ENCODE results near the gene NUP210L. TPM values are rescaled to one million over a fixed set of nuclear protein-coding genes. Genes with fewer than 3 reads are reported as not detected.
A peak's percentile ranks its signal among the peaks of the same experiment; 100 is the strongest.

Gene NUP210L
- total RNA-seq, 2 experiments from 2014 or later: 0.03 to 0.06 TPM

GRCh38 chr1:153990468-153991150 is 164.3 kb downstream of the NUP210L start, which contains the start of gene RPS27:
TSS of gene RPS27 (plus strand) at chr1:153990762. CDS start at chr1:153990797, 35 bp downstream.
- peak within 1 kb of the TSS; percentile 62 for H3K27ac ChIP-seq (ENCODE audit: low read depth, low read length, poor library complexity, severe bottlenecking)
- H3K4me3 ChIP-seq (ENCODE audit: low read depth, low read length, poor library complexity, severe bottlenecking): peak within 1 kb of the TSS; percentile 81
- TF ChIP-seq, protein P1, sequence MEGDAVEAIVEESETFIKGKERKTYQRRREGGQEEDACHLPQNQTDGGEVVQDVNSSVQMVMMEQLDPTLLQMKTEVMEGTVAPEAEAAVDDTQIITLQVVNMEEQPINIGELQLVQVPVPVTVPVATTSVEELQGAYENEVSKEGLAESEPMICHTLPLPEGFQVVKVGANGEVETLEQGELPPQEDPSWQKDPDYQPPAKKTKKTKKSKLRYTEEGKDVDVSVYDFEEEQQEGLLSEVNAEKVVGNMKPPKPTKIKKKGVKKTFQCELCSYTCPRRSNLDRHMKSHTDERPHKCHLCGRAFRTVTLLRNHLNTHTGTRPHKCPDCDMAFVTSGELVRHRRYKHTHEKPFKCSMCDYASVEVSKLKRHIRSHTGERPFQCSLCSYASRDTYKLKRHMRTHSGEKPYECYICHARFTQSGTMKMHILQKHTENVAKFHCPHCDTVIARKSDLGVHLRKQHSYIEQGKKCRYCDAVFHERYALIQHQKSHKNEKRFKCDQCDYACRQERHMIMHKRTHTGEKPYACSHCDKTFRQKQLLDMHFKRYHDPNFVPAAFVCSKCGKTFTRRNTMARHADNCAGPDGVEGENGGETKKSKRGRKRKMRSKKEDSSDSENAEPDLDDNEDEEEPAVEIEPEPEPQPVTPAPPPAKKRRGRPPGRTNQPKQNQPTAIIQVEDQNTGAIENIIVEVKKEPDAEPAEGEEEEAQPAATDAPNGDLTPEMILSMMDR (conservative IDR thresholded peaks at IDR 0.05; ENCODE audit: low read length): no peak
- peak within 1 kb of the TSS; percentile 66 for H2AFZ ChIP-seq (ENCODE audit: low read length)
- peak; percentile 99 for DNase-seq (ENCODE audit: low spot score)
- intact Hi-C loops (cut with micrococcal nuclease; ENCODE audit: unreplicated experiment): loop anchor here (1.0 kb wide), 1 partner anchor 282 kb away; the partner anchor contains the start of gene HAX1
- CTCF ChIA-PET (ENCODE audit: unreplicated experiment): no interaction called here
- H3K4me2 ChIP-seq (ENCODE audit: low read length): peak within 1 kb of the TSS; percentile 77
- H4K20me1 ChIP-seq (ENCODE audit: insufficient read depth, low read length): peaks cover 5% of the 10 kb centered on the region; the same call in 1 of the 2 replicates
- POLR2A ChIA-PET: interaction anchor here (0.5 to 1.4 kb wide), 12 partner anchors 12 to 1302 kb away, joined by 3 to 6 read pairs (median 3); partner anchors contain the start of genes CREB3L4 and JTB
- no TSS peak for BruUV-seq (replicated peaks)
- H3K79me2 ChIP-seq (ENCODE audit: insufficient read depth, low read depth, low read length): peaks cover 27% of the 10 kb centered on the region
- peaks cover 49% of the 10 kb centered on the region for H3K36me3 ChIP-seq (ENCODE audit: insufficient read depth, low read length)
- no peaks in the 10 kb centered on the region; the same call in 1 of the 2 replicates for H3K9me3 ChIP-seq (ENCODE audit: low read length)
- H3K9me2 ChIP-seq (ENCODE audit: insufficient read depth, low read length): no peaks in the 10 kb centered on the region
- H3K4me1 ChIP-seq (ENCODE audit: insufficient read depth, low read length, poor library complexity, severe bottlenecking): peaks cover 50% of the 10 kb centered on the region

DNA sequence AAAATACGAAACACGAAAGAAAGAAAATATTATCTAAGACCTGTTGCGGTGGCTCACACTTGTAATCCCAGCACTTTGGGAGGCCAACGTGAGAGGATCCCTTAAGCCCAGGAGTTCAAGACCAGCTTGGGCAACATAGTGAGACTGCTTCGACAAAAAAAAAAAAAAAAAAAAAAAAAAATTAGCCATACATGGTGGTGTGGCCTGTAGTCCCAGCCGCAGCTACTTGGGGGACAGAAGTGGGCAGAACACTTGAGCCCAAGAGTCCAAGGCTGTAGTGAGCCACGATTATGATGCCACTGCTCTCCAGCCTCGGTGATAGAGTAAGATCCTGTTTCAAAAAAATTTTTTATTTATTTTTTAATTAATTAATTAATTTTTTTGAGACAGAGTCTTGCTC is 167.3 kb downstream of the NUP210L start:
- Histone ChIP-seq H3K36me3 (ENCODE audit: insufficient read depth, low read length) (peaks cover 19% of the 10 kb centered on the region), H3K9me2 (ENCODE audit: insufficient read depth, low read length) (no peaks in the 10 kb centered on the region), H3K4me3 (ENCODE audit: low read depth, low read length, poor library complexity, severe bottlenecking) (no peak overlapping the region), H3K79me2 (ENCODE audit: insufficient read depth, low read depth, low read length) (peaks cover 21% of the 10 kb centered on the region), H3K4me1 (ENCODE audit: insufficient read depth, low read length, poor library complexity, severe bottlenecking) (peaks cover 47% of the 10 kb centered on the region), H3K27ac (ENCODE audit: low read depth, low read length, poor library complexity, severe bottlenecking) (peak overlapping the region; percentile 77), H2AFZ (ENCODE audit: low read length) (peak overlapping the region; percentile 98; the same call in 1 of the 2 replicates), H3K9me3 (ENCODE audit: low read length) (no peaks in the 10 kb centered on the region; the same call in 1 of the 2 replicates), H4K20me1 (ENCODE audit: insufficient read depth, low read length) (peaks cover 2% of the 10 kb centered on the region; the same call in 1 of the 2 replicates), H3K4me2 (ENCODE audit: low read length) (peak overlapping the region; percentile 64)
- DNase-seq (ENCODE audit: low spot score): no peak
- ChIA-PET CTCF (ENCODE audit: unreplicated experiment) (interaction anchor here (0.7 to 1.7 kb wide), 7 partner anchors 10 to 415 kb away, joined by 3 to 6 read pairs (median 4); partner anchors contain the start of gene JTB), POLR2A (interaction anchor here (0.6 to 1.9 kb wide), 5 partner anchors 11 to 874 kb away, joined by 3 to 6 read pairs (median 3); no protein-coding TSS in a partner anchor)
- BruUV-seq (replicated peaks): no TSS peak
- intact Hi-C loops (cut with micrococcal nuclease; ENCODE audit: unreplicated experiment): loop anchor here (2.0 to 10.0 kb wide), 4 partner anchors 41 to 473 kb away; partner anchors contain the start of gene DENND4B
- TF ChIP-seq, protein P1 (conservative IDR thresholded peaks at IDR 0.05; ENCODE audit: low read length): no peak
- no peak for TF ChIP-seq EZH2phosphoT487 (IDR thresholded peaks at IDR 0.05; ENCODE audit: borderline replicate concordance, low read depth, low read length)
